DMS 273 (cell line): ENCODE data around the gene RGP1.
A peak's percentile ranks its signal among the peaks of the same experiment; 100 is the strongest.

Experiments used
- DNase-seq: peaks from one replicate; lab custom pipeline; 2025; ENCODE audit not compliant: unreplicated experiment; lab: John Stamatoyannopoulos, UW

RGP1 gene, protein sequence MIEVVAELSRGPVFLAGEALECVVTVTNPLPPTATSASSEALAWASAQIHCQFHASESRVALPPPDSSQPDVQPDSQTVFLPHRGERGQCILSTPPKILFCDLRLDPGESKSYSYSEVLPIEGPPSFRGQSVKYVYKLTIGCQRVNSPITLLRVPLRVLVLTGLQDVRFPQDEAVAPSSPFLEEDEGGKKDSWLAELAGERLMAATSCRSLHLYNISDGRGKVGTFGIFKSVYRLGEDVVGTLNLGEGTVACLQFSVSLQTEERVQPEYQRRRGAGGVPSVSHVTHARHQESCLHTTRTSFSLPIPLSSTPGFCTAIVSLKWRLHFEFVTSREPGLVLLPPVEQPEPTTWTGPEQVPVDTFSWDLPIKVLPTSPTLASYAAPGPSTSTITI

DNA sequence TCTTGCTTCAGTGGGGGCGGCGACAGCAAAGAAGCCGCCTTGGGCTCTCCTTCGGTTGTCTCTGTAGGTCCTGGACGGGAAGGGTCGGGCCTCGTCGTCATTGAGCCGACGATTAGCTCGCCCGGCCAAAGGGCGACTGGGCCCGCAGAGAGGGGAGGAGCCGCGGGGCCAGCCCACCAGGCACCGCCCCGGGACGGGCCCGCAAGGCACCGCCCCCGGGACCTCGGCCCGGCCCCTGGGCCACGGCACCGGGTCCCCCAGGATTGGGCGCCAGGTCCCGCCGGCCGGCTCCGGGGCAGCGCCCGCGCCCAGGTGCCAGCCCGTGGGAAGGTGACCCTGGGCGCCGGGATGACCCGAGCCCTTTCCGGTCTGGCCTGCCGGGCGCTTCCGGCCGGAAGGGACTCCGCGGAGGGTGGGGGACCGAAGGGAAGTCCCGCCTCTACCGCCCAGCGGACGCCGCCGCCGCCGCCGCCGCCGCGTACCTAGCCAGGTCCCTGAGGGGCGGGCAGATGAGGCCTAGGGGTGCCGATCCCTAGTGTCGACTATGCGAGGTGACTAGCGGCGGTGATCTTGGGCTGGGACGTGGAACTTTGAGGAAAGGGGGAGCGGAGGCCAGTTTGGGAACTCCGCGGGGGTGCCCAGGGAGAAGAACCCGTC, at the start of gene RGP1, which contains the start of gene GBA2:
RGP1 (plus strand) TSS at position 430 of the 657 bp plus-strand sequence. CDS start 469 bp downstream, outside the sequence.
GBA2 (minus strand) TSS at position 371 of the 657 bp plus-strand sequence. CDS start 524 bp downstream, outside the sequence.
- DNase-seq: peak; percentile 78

DNA sequence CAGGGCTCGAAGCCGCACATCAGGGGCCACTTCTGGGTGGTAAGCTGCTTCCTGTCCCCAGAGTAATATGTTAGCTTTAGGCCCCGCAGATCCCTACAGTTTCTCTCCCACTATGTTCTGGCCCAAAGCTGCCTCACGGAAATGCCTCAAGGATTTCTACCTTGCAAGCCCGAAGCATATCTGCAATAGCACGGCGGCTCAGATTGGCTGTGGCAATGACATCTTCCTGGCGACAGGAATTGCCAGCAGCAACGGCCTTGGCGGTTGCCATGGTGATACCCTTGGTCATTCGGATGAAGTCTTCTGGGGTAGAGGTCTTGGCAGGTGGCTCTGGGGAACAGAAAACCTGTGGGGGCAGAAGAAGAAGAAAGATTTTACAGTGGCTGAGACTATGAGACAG, 49.1 kb upstream of the RGP1 start:
- no peak for DNase-seq

DNA sequence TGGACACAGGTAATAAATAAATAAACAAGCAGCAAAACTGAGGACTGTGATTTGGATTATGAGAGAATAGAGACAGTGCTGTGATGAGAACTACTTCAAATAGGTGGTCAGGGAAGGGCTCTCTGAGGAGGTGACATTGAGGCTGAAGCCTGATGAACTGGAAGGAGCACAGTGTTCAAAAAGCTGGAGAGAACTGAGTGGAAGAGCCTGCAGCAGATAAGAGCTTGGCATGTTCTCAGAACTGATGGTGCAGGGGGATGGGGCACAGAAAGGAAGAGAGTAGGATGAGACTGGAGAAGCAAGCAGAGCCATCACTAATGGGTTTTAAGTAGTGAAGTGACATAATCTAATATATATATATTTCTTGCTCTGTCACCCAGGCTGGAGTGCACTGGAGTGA, 48.1 kb upstream of the RGP1 start:
- DNase-seq: no peak

GRCh38 chr9:35702696-35703095, 46.4 kb upstream of the RGP1 start:
- DNase-seq: no peak

- DNase-seq: no peak
Observed at GRCh38 chr9:35703906-35704672, 45.0 kb upstream of the RGP1 start.

DNA sequence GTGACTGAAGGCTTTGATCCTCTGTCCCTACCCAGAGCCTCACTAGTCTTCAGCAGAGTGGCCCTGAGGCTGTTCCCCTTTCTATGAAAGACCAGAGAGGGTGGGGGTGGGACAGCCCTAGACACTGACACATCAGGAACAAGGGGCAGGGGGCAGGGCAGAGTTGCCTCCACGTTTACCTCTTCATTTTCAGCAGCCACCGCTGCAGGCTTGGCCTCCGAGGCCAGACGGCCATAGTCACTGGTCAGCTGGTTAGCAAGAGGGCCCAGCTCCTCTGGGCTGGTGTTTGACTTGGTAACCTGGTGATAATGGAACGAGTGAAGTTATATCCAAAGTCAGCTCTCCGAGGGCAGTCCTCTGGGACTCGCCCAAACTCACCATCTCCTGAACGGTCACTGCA, 43.7 kb upstream of the RGP1 start:
- DNase-seq: no peak

DNA sequence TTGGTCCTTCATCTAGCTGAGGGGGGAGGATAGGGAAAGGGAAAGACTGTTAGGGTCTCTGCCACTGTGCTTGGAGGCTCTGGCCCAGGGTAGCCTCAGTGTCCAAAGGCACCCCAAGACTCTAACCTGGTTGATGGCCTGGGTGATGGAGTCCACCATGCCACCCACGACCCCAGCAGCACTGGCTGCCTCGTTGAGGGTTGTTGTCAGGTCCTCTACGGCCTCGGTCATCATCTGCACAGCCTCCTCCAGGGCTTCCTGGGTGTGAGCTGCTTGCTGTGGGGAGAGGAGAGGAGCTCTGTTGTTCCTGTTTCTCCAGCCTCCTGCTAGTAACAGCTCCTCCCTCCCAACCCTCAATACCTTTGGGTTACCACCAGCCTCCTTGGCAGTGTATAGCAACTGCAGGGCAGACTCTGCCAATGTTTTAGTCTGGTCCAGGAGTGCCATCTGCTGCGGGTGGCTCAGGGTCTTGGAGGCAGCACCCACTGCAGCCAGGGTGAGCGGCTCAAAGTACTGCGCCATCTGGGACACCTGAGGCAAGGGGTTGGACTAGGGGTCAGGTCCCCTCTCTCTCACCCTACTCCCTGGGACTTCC, 43.2 kb upstream of the RGP1 start:
- DNase-seq: peak; percentile 13

DNA sequence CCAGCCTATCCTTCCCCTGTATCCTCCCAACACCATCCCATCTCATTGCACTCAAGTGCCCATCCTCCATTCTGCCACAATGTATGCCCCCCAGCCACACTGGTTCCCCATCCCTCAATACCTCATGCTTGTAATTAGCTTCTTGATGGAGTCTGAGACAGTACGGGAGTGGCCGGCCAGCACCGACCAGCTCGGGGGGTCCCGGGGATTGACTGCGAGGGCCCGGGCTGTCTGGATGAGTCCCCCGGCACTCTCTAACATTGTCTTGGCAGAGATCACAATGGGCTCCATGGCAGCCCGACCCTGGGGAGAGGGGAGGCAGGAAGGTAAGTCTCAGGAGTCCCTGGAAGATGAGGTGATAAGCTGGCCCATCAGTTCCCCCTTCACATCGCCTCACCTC, 42.1 kb upstream of the RGP1 start:
- DNase-seq: no peak

DNA sequence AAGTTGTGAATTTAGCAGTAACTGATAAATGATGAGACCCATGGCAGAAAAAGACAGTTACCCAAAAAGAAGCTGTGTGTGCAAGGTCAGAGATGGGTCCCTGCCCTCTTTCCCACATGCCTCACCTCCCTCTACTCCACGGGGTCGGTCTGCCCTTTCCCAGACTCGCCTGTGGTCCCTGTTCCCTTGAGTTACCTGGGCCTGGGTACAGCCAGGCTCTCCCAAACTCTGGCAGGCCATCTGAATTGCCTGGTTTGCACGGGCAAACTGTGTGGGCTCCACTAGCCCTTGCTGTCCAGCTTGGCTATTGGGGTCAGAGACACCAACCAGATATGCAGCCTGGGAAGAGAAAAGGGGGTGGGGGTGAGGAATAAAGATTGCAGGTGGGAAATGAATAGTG, 40.9 kb upstream of the RGP1 start:
- no peak for DNase-seq

- DNase-seq: no peak
Observed at GRCh38 chr9:35710818-35711500, 38.1 kb upstream of the RGP1 start.

DNA sequence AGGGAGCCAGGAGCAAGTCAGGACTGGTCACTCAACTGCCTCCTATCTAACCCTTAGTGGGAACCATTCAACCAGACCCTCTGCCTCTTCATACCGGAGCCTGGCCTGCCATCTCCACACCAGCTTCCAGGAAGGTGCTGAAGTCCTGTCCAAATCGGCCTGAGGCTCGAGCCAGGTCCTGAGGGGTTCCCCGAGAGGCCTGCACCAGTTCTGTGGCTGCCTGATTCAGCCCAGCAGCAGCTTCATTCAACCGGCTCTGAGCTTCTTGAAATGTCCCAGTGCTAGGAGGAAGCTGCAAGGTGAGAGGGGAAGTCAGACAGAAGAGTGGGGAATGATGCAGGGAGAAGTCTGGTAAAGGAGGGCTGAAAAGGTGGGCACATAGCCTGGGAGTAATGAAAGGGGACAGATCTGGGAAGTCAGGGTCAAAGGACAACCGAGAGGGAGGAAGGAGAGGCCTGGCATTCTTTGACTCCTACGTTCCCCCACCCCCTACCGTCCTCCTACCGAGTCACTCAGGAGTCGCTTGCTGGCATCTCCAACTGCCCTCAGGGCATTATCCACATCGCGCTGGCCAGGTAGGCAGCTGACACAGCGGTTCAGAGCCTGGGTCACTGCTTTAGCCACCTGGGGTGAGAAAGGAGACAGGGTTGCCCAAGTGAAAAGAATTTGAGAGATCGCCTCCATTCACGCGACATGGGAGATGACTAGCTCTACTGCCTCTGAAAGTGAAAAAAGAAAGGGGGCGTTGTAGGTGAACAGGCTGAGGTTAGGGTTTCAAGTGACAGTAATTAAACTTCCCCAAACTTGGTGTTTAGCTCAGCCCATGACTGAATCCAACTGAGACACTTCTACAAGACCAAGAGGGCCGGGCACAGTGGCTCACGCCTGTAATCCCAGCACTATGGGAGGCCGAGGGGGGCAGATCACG, 37.3 kb upstream of the RGP1 start:
- DNase-seq: no peak

- no peak for DNase-seq
Observed at GRCh38 chr9:35712762-35713400, 36.2 kb upstream of the RGP1 start.

- DNase-seq: no peak
Observed at GRCh38 chr9:35713578-35713977, 35.5 kb upstream of the RGP1 start.

DNA sequence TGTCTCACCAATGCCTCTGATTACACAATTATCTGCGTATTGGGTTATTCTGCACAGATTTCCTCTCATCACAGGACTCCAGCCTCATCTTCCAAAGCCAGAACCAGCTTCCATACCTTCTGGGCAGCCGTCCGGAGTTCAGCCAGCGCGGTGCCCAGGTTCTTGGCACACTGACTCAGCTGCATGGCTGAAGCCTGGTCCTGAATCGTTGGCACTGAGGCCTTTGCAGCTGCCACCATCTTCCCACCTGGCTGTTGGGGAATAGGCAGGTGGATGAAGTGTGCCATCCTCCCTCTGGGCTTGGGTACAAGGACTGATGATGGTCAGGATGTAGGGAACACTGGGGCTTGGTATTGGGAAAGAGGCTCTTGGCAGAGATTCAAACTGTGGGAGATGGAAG, 35.0 kb upstream of the RGP1 start:
- no peak for DNase-seq

DNA sequence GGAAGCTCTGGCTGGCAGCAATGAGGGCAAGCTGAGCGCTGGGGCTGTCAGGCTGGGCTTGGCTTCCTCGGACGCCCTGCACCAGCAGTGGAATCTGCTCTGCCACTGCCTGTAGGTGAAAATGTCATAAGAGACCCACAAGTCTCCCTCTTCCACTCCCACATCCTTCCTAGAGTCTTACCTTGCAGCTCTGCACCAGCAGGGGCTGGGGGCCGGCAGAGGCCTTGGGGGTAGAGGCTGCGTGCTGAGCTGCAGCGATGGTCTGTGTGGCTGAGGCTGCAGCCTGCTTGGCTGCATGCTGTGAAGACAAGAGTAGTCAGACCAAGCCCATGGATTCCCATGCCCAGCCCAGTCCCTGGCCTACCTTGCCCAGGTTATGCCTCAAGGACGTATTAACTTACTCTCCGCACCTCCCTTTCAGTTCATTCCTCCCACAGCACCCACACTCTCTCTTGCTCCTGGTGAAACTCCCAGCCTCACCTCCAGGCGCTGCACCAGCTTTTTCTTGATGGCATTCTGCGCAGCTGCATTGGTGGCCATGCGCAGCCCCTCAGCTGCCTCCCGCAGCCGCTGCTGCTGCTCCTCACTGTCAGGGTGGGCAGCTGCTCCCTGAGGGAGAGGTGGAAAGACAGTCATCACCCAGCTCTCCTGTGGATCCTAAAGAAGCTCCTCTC, 34.4 kb upstream of the RGP1 start:
- DNase-seq: no peak

- DNase-seq: peak; percentile 48
Observed at GRCh38 chr9:35716230-35716629, 32.9 kb upstream of the RGP1 start.

GRCh38 chr9:35717132-35717870, 31.8 kb upstream of the RGP1 start:
- DNase-seq: no peak
